WTC11 (cell line): ENCODE results near the gene F13B. TPM values are rescaled to one million over a fixed set of nuclear protein-coding genes. Genes with fewer than 3 reads are reported as not detected.

Experiments
- ATAC-seq: fragments of 200-7000 bp; cut with Tn5 transposase; 2 replicates; pipeline ENCODE4 v1.10.0; 2021; ENCODE audit warnings: mild to moderate bottlenecking, moderate library complexity
- CTCF ChIA-PET: fragments of 300-600 bp; sonication (Branson Sonifier 250); formaldehyde crosslinking; loops from one replicate; lab custom pipeline; 2021; ENCODE audit warnings: antibody characterized with exemption; lab: Charles Lee
- POLR2A ChIA-PET: fragments of 350-600 bp; sonication (Branson Sonifier 250); formaldehyde crosslinking; loops from one replicate; lab custom pipeline; 2021; ENCODE audit warnings: antibody characterized with exemption; lab: Charles Lee
- DNase-seq: peaks from one replicate; pipeline ENCODE4 v3.0.0; 2021; ENCODE audit warnings: low spot score
- H3K27ac Mint-ChIP-seq: 2 replicates; pipeline ENCODE4 v1.8.0; 2021; ENCODE audit warnings: mixed read lengths
- H3K27me3 Mint-ChIP-seq: 2 replicates; pipeline ENCODE4 v1.8.0; 2021; ENCODE audit warnings: low read depth, mild to moderate bottlenecking, moderate library complexity, mixed read lengths
- H3K36me3 Mint-ChIP-seq: 2 replicates; pipeline ENCODE4 v1.8.0; 2021; ENCODE audit warnings: mixed read lengths
- H3K4me1 Mint-ChIP-seq: 2 replicates; pipeline ENCODE4 v1.8.0; 2022; ENCODE audit warnings: mixed read lengths
- H3K4me3 Mint-ChIP-seq: 2 replicates; pipeline ENCODE4 v1.8.0; 2021; ENCODE audit warnings: mild to moderate bottlenecking, moderate library complexity, mixed read lengths
- H3K9me3 Mint-ChIP-seq: 2 replicates; pipeline ENCODE4 v1.8.0; 2021; ENCODE audit warnings: mixed read lengths
- EMX1 ChIP-seq: fragments of 250-450 bp; sonication (Bioruptor Pico); IDR thresholded peaks from 2 replicates; pipeline ENCODE4 v1.8.0; 2021; ENCODE audit warnings: mild to moderate bottlenecking
- ESRRA ChIP-seq: sonication (generic); formaldehyde crosslinking; IDR thresholded peaks from 2 replicates; pipeline ENCODE4 v1.8.1; 2022; ENCODE audit warnings: mild to moderate bottlenecking, missing genetic modification reagents, borderline replicate concordance
- FOXJ3 ChIP-seq: sonication (generic); formaldehyde crosslinking; IDR thresholded peaks from 2 replicates; pipeline ENCODE4 v1.9.0; 2021; ENCODE audit warnings: missing genetic modification reagents, mild to moderate bottlenecking, borderline replicate concordance
- JUN ChIP-seq: sonication (generic); formaldehyde crosslinking; IDR thresholded peaks from 2 replicates; pipeline ENCODE4 v1.8.0; 2023; ENCODE audit warnings: mild to moderate bottlenecking, missing genetic modification reagents
- NFATC4 ChIP-seq: fragments of 250-450 bp; sonication (Bioruptor Pico); IDR thresholded peaks from 2 replicates; pipeline ENCODE4 v1.9.0; 2021; ENCODE audit warnings: mild to moderate bottlenecking
- PRRX2 ChIP-seq: fragments of 250-450 bp; sonication (Bioruptor Pico); IDR thresholded peaks from 2 replicates; pipeline ENCODE4 v1.8.0; 2021; ENCODE audit warnings: mild to moderate bottlenecking
- RELA ChIP-seq: sonication (generic); formaldehyde crosslinking; IDR thresholded peaks from 2 replicates; pipeline ENCODE4 v1.8.1; 2022; ENCODE audit warnings: missing genetic modification reagents, mild to moderate bottlenecking, borderline replicate concordance
- SMAD3 ChIP-seq: sonication (generic); formaldehyde crosslinking; IDR thresholded peaks from 2 replicates; pipeline ENCODE4 v1.8.0; 2022; ENCODE audit warnings: missing genetic modification reagents, mild to moderate bottlenecking, borderline replicate concordance
- SOX15 ChIP-seq: fragments of 250-450 bp; sonication (Bioruptor Pico); IDR thresholded peaks from 2 replicates; pipeline ENCODE4 v1.9.0; 2021; ENCODE audit warnings: mild to moderate bottlenecking
- ZBTB21 ChIP-seq: sonication (generic); formaldehyde crosslinking; IDR thresholded peaks from 2 replicates; pipeline ENCODE4 v1.8.1; 2023; ENCODE audit warnings: mild to moderate bottlenecking, missing genetic modification reagents, borderline replicate concordance
- ZNF138 ChIP-seq: sonication (generic); formaldehyde crosslinking; conservative IDR thresholded peaks from 2 replicates; pipeline ENCODE4 v1.8.1; 2022; ENCODE audit warnings: mild to moderate bottlenecking, moderate library complexity, missing genetic modification reagents
- ZNF396 ChIP-seq: fragments of 250-450 bp; sonication (Bioruptor Pico); IDR thresholded peaks from 2 replicates; pipeline ENCODE4 v1.8.0; 2021; ENCODE audit warnings: mild to moderate bottlenecking, moderate library complexity, borderline replicate concordance
- total RNA-seq: library from RNA; stranded (reverse); gene quantifications from 3 replicates; pipeline ENCODE4 v1.2.3, GENCODE V29; 2021
- TF ChIP-seq, protein P1 (sequence below): sonication (generic); formaldehyde crosslinking; IDR thresholded peaks from 2 replicates; pipeline ENCODE4 v1.8.1; 2022; ENCODE audit warnings: low read depth, missing genetic modification reagents, borderline replicate concordance
- TF ChIP-seq, protein P2 (sequence below): sonication (generic); formaldehyde crosslinking; IDR thresholded peaks from 2 replicates; pipeline ENCODE4 v1.8.1; 2022; ENCODE audit warnings: missing genetic modification reagents, borderline replicate concordance
- TF ChIP-seq, protein P3 (sequence below): fragments of 250-450 bp; sonication (Bioruptor Pico); IDR thresholded peaks from 2 replicates; pipeline ENCODE4 v1.9.0; 2021; ENCODE audit warnings: mild to moderate bottlenecking, borderline replicate concordance
- TF ChIP-seq, protein P4 (sequence below): sonication (generic); formaldehyde crosslinking; conservative IDR thresholded peaks from 2 replicates; pipeline ENCODE4 v1.8.1; 2022; ENCODE audit warnings: mild to moderate bottlenecking, missing genetic modification reagents
- TF ChIP-seq, protein P5 (sequence below): sonication (generic); formaldehyde crosslinking; IDR thresholded peaks from 2 replicates; pipeline ENCODE4 v1.8.1; 2023; ENCODE audit warnings: mild to moderate bottlenecking, moderate library complexity, missing genetic modification reagents
- TF ChIP-seq, protein P6 (sequence below): fragments of 250-450 bp; sonication (Bioruptor Pico); conservative IDR thresholded peaks from 2 replicates; pipeline ENCODE4 v1.9.0; 2021; ENCODE audit warnings: mild to moderate bottlenecking
- TF ChIP-seq, protein P7 (sequence below): fragments of 200-600 bp; IDR thresholded peaks from 2 replicates; pipeline ENCODE4 v1.8.0; 2022; ENCODE audit warnings: antibody characterized with exemption

The F13B gene
- total RNA-seq, 1 experiment from 2014 or later: not detected

DNA sequence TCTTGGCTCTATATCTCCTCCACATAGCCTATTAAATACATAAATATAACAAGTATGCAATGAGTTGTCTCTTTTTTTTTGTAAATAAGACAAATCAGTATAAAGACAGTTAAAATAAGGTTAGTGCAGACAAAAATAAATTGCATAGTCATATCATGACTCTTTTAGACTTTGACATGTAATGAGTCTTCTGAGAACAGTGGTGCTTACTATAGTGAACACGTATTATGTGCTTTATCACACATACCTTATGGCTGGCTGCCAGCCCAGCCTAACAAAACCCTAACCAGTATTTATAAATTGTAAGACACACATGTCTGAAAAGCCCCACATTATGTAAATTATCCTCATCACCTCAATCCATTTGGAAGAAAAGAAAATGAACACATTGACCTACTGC is 29.1 kb upstream of the F13B start:
- H3K9me3 Mint-ChIP-seq: peaks cover 4% of the 10 kb centered on the region

DNA sequence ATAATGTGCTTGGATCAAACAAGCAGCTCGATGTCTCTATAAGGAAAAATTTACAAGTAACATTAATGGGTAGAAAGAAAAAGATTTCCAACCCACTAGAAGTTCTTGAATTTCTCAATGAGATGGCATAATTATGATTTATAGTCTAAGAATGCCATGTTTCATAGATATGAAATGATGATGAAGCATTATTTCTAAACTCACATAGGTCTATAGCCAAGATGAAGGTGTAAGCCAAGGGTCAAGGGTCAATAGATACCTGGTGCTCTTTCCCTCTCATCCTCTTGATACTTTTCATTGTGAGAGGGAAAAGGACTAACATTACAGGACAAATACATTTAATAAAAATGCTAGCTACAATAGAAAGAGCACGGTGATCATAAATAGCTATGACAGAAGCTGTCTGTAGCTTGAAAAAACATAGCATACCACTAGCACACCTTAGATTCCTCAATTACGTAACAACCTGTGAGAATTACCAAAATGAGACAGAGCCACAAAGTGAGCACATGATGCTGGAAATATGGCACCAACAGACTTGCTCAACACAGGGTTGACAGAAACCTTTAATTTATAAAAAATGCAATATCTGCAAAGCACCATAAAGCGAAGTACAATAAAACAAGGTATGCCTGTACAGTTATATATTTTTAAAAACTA is 26.3 kb upstream of the F13B start:
- Mint-ChIP-seq H3K36me3 (peaks cover 45% of the 10 kb centered on the region), H3K4me1 (no peaks in the 10 kb centered on the region), H3K27me3 (no peaks in the 10 kb centered on the region), H3K27ac (no peak overlapping the region), H3K9me3 (no peaks in the 10 kb centered on the region), H3K4me3 (no peak overlapping the region)
- ChIA-PET POLR2A (interaction anchor here (0.5 kb wide), 1 partner anchor 58 kb away, joined by 5 read pairs; no protein-coding TSS in a partner anchor), CTCF (no interaction called here)
- ATAC-seq (no peak), DNase-seq (no peak)
- TF ChIP-seq ZBTB21 (CRISPR knock-in tag) (no peak), EMX1 (CRISPR knock-in tag) (no peak), JUN (CRISPR knock-in tag) (no peak), RELA (CRISPR knock-in tag) (no peak), SMAD3 (CRISPR knock-in tag) (no peak), ESRRA (CRISPR knock-in tag) (no peak), ZNF396 (CRISPR knock-in tag) (no peak), SOX15 (CRISPR knock-in tag) (no peak), ZNF138 (no peak)
- TF ChIP-seq, protein P1, sequence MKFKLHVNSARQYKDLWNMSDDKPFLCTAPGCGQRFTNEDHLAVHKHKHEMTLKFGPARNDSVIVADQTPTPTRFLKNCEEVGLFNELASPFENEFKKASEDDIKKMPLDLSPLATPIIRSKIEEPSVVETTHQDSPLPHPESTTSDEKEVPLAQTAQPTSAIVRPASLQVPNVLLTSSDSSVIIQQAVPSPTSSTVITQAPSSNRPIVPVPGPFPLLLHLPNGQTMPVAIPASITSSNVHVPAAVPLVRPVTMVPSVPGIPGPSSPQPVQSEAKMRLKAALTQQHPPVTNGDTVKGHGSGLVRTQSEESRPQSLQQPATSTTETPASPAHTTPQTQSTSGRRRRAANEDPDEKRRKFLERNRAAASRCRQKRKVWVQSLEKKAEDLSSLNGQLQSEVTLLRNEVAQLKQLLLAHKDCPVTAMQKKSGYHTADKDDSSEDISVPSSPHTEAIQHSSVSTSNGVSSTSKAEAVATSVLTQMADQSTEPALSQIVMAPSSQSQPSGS (CRISPR knock-in tag): no peak
- TF ChIP-seq, protein P2, sequence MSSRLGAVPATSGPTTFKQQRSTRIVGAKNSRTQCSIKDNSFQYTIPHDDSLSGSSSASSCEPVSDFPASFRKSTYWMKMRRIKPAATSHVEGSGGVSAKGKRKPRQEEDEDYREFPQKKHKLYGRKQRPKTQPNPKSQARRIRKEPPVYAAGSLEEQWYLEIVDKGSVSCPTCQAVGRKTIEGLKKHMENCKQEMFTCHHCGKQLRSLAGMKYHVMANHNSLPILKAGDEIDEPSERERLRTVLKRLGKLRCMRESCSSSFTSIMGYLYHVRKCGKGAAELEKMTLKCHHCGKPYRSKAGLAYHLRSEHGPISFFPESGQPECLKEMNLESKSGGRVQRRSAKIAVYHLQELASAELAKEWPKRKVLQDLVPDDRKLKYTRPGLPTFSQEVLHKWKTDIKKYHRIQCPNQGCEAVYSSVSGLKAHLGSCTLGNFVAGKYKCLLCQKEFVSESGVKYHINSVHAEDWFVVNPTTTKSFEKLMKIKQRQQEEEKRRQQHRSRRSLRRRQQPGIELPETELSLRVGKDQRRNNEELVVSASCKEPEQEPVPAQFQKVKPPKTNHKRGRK (CRISPR knock-in tag): no peak
- TF ChIP-seq, protein P3, sequence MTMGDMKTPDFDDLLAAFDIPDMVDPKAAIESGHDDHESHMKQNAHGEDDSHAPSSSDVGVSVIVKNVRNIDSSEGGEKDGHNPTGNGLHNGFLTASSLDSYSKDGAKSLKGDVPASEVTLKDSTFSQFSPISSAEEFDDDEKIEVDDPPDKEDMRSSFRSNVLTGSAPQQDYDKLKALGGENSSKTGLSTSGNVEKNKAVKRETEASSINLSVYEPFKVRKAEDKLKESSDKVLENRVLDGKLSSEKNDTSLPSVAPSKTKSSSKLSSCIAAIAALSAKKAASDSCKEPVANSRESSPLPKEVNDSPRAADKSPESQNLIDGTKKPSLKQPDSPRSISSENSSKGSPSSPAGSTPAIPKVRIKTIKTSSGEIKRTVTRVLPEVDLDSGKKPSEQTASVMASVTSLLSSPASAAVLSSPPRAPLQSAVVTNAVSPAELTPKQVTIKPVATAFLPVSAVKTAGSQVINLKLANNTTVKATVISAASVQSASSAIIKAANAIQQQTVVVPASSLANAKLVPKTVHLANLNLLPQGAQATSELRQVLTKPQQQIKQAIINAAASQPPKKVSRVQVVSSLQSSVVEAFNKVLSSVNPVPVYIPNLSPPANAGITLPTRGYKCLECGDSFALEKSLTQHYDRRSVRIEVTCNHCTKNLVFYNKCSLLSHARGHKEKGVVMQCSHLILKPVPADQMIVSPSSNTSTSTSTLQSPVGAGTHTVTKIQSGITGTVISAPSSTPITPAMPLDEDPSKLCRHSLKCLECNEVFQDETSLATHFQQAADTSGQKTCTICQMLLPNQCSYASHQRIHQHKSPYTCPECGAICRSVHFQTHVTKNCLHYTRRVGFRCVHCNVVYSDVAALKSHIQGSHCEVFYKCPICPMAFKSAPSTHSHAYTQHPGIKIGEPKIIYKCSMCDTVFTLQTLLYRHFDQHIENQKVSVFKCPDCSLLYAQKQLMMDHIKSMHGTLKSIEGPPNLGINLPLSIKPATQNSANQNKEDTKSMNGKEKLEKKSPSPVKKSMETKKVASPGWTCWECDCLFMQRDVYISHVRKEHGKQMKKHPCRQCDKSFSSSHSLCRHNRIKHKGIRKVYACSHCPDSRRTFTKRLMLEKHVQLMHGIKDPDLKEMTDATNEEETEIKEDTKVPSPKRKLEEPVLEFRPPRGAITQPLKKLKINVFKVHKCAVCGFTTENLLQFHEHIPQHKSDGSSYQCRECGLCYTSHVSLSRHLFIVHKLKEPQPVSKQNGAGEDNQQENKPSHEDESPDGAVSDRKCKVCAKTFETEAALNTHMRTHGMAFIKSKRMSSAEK (CRISPR knock-in tag): no peak
- TF ChIP-seq, protein P4, sequence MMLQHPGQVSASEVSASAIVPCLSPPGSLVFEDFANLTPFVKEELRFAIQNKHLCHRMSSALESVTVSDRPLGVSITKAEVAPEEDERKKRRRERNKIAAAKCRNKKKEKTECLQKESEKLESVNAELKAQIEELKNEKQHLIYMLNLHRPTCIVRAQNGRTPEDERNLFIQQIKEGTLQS (CRISPR knock-in tag): no peak
- TF ChIP-seq, protein P5, sequence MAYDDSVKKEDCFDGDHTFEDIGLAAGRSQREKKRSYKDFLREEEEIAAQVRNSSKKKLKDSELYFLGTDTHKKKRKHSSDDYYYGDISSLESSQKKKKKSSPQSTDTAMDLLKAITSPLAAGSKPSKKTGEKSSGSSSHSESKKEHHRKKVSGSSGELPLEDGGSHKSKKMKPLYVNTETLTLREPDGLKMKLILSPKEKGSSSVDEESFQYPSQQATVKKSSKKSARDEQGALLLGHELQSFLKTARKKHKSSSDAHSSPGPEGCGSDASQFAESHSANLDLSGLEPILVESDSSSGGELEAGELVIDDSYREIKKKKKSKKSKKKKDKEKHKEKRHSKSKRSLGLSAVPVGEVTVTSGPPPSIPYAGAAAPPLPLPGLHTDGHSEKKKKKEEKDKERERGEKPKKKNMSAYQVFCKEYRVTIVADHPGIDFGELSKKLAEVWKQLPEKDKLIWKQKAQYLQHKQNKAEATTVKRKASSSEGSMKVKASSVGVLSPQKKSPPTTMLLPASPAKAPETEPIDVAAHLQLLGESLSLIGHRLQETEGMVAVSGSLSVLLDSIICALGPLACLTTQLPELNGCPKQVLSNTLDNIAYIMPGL (CRISPR knock-in tag): no peak
- TF ChIP-seq, protein P6, sequence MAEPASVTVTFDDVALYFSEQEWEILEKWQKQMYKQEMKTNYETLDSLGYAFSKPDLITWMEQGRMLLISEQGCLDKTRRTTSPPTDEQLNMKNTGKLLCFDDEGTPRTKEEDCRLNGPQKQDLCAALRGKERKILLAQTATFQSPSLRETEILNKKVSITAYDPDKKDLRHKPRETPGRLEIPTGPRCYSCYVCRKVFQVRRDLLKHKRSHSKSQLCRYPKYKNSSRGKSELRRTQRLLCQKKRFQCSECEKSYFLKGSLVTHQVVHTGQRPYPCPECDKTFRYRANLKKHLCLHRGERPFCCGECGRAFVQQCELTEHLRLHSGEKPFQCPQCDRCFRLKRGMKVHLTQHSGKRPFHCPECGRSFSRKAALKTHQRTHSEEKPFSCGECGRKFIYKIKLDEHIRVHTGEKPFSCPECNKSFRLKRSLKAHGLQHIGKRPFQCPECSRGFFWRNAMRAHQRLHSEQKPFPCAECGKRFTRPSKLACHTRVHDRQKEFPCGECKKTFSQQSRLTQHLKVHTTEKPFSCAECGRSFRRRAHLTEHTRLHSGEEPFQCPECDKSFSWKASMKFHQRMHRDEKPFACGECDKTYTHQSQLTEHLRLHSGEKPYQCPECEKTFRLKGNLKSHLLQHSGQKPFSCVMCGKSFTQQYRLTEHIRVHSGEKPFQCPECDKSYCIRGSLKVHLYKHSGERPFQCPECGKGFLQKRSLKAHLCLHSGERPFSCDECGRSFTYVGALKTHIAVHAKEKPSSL (CRISPR knock-in tag): no peak
- TF ChIP-seq, protein P7, sequence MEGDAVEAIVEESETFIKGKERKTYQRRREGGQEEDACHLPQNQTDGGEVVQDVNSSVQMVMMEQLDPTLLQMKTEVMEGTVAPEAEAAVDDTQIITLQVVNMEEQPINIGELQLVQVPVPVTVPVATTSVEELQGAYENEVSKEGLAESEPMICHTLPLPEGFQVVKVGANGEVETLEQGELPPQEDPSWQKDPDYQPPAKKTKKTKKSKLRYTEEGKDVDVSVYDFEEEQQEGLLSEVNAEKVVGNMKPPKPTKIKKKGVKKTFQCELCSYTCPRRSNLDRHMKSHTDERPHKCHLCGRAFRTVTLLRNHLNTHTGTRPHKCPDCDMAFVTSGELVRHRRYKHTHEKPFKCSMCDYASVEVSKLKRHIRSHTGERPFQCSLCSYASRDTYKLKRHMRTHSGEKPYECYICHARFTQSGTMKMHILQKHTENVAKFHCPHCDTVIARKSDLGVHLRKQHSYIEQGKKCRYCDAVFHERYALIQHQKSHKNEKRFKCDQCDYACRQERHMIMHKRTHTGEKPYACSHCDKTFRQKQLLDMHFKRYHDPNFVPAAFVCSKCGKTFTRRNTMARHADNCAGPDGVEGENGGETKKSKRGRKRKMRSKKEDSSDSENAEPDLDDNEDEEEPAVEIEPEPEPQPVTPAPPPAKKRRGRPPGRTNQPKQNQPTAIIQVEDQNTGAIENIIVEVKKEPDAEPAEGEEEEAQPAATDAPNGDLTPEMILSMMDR: no peak

More for the DNA sequence above, 29.1 kb upstream of the F13B start:
- no peak for ATAC-seq
- H3K4me3 Mint-ChIP-seq: no peak overlapping the region
- peaks cover 2% of the 10 kb centered on the region; the same call in 1 of the 2 replicates for H3K4me1 Mint-ChIP-seq
- peaks cover 39% of the 10 kb centered on the region for H3K36me3 Mint-ChIP-seq
- TF ChIP-seq FOXJ3 (CRISPR knock-in tag) (no peak), PRRX2 (CRISPR knock-in tag) (no peak), NFATC4 (CRISPR knock-in tag) (no peak), JUN (CRISPR knock-in tag) (no peak)
- TF ChIP-seq, all 79 proteins: peak for 0
- ChIA-PET POLR2A (no interaction called here), CTCF (no interaction called here)
- no peaks in the 10 kb centered on the region for H3K27me3 Mint-ChIP-seq
- H3K27ac Mint-ChIP-seq: no peak overlapping the region
- DNase-seq: no peak
